GM12891 (cell line): ENCODE results near the gene RNU6-8.

Experiments
- DNase-seq: peaks from one replicate; pipeline ENCODE4 v3.0.0; 2011; ENCODE audit warnings: low spot score; ENCODE audit not compliant: insufficient read length
- FAIRE-seq: peaks from 2 replicates; lab custom pipeline; 2011; peaks lifted over from hg19 to GRCh38; lab: Jason Lieb, UNC
- PAX5 ChIP-seq: IDR thresholded peaks from 2 replicates; pipeline ENCODE4 v1.6.1; 2011; ENCODE audit warnings: low read length, moderate library complexity, mild to moderate bottlenecking; ENCODE audit not compliant: insufficient read depth, severe bottlenecking
- POLR2A ChIP-seq: IDR thresholded peaks from 2 replicates; pipeline ENCODE4 v1.6.1; 2011; ENCODE audit warnings: low read depth, low read length, control low read depth
- POLR2AphosphoS5 ChIP-seq: IDR thresholded peaks from 2 replicates; pipeline ENCODE4 v1.6.1; 2011; ENCODE audit warnings: low read depth, low read length, control low read depth
- POU2F2 ChIP-seq: IDR thresholded peaks from 2 replicates; pipeline ENCODE4 v1.6.1; 2011; ENCODE audit warnings: low read depth, mild to moderate bottlenecking, control low read depth, low read length, moderate library complexity
- SPI1 ChIP-seq: IDR thresholded peaks from 2 replicates; pipeline ENCODE4 v1.6.1; 2011; ENCODE audit warnings: low read depth, low read length, control low read depth
- TAF1 ChIP-seq: IDR thresholded peaks from 2 replicates; pipeline ENCODE4 v1.6.1; 2011; ENCODE audit warnings: low read depth, low read length, control low read depth

The RNU6-8 gene

DNA sequence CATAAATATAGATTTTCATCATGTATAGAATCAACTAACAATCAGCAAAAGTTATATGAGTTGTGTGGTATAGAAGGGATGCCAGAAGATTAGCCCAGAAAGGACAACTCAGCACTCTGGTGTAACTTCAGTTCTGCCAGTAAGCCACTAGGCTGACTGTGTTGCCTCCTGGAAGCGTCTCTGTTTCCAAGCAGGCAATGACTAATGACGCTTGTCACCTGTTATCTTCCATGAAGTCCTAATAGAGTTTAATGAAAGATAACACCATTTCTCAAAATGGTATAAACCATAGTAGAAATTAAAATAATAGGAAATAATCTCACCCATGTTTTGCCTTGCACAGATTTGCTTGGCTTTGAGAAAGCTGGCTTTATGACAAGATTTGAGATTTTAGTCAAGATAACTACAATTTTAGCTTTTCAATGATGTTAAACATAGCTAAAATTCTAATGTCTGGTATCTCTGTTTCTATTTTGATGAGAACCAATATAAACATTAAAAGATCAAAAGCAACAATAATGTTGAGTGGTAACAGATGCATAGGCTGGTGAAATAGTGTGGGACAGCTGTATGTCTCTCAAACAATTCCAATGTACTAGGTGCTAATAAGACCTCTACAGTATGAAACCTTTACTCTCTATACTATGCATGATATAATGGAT lies 10.2 kb downstream of the RNU6-8 start:
- no peak for DNase-seq
- no peak for FAIRE-seq
- TF ChIP-seq PAX5 (no peak), POU2F2 (no peak), TAF1 (no peak)

DNA sequence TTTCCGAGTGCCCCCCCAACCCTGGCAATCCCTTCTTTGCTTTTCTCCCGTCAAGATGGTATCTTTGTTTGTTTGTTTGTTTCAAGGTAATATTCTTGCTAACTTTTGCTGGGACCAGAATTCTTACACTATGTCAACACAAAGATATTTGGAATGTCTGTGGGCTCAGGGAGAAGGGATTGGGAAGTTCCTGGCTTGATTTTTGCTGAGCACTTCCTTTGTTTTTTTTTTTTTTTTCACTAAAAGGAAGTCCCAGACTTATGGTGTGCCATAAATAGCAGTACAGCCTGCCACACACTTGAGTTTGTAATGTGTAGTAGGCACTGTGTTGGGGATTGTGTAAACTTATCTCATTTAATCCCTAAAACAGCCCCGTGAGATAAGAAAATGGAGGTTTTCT lies 12.4 kb downstream of the RNU6-8 start:
- TF ChIP-seq POU2F2: no peak
- no peak for TF ChIP-seq POLR2A
- no peak for TF ChIP-seq TAF1
- no peak for TF ChIP-seq SPI1
- no peak for TF ChIP-seq PAX5
- no peak for TF ChIP-seq POLR2AphosphoS5
- DNase-seq (no peak), FAIRE-seq (no peak)

DNA sequence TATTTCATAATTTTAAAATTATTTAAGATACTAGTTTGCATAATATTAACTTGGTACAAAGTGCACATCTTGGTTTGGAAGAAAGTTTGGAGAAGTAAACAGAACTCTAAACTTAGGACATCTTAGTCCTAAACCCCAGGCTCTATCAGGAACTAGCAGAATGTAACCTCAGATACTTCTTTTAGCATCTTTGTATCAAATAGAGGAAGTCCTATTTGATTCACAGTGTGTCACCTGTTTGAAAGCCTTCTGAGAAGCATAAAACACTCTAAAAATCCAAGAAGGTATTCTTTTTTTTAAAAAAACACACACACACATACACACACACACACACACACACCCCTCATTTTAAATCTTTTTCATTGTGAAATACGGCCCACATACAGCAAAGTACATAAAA lies 13.3 kb downstream of the RNU6-8 start:
- FAIRE-seq (peak; percentile 16), DNase-seq (no peak)
- TF ChIP-seq POLR2A (no peak), POU2F2 (no peak), SPI1 (peak; percentile 71), TAF1 (no peak), PAX5 (no peak), POLR2AphosphoS5 (no peak)

DNA sequence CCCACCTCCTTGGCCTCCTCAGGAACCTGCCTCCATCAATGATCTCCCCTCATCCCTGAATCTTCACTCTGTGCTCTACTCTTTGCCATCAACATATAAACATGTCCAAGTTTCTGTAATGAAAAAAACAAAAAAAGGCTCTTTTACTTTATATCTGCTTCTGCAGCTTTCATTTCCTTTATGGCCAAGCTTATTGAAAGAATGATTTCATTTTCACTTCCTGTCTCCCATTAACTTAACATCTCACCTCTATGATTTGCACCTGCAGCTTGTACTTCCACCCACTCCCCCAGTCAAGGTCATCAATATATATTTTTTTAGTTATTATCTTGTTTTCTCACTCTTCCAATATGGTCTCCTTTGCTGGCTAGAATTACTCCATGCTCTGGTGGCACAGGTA lies 16.8 kb downstream of the RNU6-8 start:
- FAIRE-seq (no peak), DNase-seq (no peak)
- TF ChIP-seq POLR2AphosphoS5 (no peak), PAX5 (no peak), SPI1 (peak; percentile 78), POLR2A (no peak)

DNA sequence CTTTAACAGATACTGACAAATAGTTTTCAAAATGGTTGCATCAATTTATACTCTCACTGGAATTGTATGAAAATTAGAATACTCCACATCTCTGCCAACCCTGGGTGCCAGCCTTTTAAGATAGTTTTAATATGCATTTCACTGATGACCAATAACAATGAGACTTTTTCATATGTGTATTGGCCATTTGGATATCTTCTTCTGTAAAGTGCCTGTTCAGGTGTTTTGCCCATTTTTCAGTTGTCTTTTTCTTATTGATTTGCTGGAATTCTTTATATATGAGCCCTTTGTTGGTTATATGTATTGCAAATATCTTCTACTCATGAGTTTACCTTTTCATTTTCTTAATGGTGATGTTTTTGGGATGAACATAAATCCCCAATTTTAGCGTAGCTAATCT lies 18.0 kb downstream of the RNU6-8 start:
- TF ChIP-seq TAF1 (no peak), POU2F2 (no peak), POLR2A (no peak), POLR2AphosphoS5 (no peak), PAX5 (no peak), SPI1 (no peak)
- FAIRE-seq (no peak), DNase-seq (no peak)

DNA sequence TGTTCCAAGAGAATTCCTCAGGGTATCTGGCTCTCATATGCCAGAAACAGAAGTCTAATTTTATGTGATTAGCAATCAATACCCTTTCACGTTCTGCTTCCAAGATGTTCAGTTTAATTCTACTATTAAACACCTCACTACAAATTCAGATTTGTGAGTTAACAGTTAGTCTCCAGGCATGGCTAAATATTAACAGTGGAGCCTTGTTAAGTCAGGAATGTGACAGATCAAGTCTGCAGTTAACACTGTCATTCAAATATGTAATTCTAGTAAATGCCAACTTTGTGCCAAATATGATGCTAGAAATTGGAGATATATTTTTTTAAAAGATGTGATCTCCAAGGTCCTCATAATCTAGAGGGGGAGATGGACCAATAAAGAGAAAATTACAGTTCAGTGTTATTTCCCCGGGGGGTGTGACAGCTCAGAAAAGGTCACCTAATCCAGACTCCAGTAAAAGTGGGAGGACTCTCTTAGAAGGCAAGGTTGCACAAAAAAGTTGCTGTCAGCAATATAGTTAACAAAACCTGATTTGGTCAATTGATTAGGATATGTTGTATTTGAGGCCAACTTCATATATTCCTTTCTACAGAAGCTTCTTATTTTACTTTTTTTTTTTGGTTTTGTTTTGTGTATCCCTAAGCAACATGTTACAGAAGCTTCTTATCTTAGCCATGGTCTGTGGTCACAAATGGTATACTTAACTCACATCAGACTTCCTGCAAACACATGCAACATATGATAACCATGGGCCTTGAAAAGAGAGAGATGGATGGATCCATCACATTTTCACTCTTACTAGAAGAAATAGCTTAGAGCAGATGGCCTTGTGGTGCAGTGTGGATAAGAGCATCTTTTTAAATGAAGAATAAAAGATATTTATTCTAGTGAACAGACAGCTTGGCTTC lies 19.7 kb downstream of the RNU6-8 start:
- DNase-seq (no peak), FAIRE-seq (no peak)
- TF ChIP-seq SPI1: no peak

DNA sequence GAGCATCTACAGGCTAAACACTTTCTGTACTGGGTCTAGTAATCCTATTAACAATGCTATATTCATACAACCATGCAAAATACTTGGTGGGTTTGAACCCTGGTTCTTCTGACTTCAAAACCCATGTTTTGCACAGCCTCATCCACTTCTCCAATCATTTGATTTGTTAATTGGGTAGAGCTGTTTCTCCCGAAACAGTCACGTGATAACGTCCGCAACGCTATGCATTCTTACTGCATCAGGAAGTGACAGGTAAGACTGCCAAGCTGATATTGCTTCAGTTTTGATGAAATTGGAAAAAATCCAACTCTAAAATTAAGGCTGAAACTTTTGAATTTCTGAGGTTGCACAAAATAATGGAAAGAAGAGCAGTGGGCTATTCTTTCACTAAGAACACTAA lies 31.6 kb downstream of the RNU6-8 start:
- FAIRE-seq: no peak
- TF ChIP-seq POLR2AphosphoS5: no peak
- no peak for TF ChIP-seq POU2F2
- TF ChIP-seq PAX5: no peak
- TF ChIP-seq TAF1: no peak
- TF ChIP-seq POLR2A: no peak
- TF ChIP-seq SPI1: no peak
- no peak for DNase-seq

DNA sequence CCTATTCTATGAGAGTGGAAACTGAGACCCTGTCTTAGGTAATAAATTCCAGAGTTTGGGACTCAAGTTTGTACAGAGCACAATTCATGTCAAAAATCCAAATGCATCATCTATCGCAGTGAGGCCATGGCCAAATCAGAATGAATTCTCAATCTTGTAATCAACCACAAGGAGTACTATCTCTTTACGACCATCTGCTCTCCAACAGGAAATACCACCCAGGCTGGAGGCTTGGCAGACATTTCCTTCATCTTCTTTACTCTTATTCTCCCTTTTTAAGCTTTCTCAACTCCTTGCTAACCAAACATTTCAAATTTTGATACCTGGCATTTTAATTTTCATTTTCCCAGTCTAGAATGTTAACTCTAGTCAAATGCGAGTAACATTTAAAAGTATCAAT lies 33.9 kb downstream of the RNU6-8 start:
- DNase-seq (no peak), FAIRE-seq (no peak)
- no peak for TF ChIP-seq POU2F2

DNA sequence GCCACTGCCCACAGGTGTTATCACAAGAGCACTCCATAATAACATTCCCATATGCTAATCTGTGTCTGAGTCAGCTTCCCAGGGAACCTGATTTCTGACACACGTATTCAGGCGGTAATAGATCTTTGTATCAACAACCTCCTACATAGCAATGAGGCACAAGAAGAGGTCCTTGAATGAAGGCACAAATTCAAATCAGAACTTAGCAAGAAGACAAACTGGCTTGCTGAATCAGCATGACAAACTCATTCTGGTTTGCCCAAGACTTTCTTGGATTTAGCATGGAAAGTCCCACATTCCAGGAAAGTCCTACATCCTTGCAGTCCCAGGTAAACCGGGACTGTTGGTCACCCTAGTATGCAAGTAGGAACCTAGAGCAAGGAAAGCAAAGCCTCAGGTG lies 35.2 kb downstream of the RNU6-8 start:
- DNase-seq (no peak), FAIRE-seq (no peak)
- no peak for TF ChIP-seq TAF1

DNA sequence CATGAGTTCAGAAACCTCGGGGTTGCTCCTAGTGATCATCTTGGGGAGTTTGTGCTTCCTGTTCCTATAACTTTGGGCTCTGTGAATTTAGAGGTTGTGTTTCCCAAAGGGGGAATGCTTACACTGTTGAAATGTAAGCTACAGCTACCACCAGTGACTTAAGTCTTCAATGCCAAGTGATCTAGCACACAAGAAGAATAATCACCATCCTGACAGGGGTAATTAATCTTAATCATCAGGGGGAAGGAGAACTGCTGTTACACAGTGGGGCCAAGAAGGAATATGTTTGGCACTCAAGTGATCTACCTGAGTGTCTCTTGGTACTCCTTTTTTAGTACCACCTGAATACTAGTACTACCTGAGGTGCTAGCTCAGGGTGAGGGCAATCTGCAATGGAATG lies 36.1 kb downstream of the RNU6-8 start:
- no peak for TF ChIP-seq SPI1
- TF ChIP-seq POLR2AphosphoS5: no peak
- no peak for TF ChIP-seq PAX5
- no peak for TF ChIP-seq POLR2A
- TF ChIP-seq TAF1: no peak
- no peak for TF ChIP-seq POU2F2
- no peak for DNase-seq
- FAIRE-seq: no peak
